HEK293T (cell line): ENCODE results near the gene ABHD3.
"Not testable (repeated sequence)": the region's sequence is repeated elsewhere in the genome, so short reads cannot be mapped to it uniquely, and the experiment has no call there.

ENCODE experiments used
- CTCF ChIA-PET: fragments of 350-600 bp; formaldehyde crosslinking; extraction: SDS; loops from one replicate; lab custom pipeline; 2021; ENCODE audit warnings: antibody characterized with exemption, inconsistent platforms; lab: Yijun Ruan, JAX
- POLR2A ChIA-PET: fragments of 350-600 bp; formaldehyde crosslinking; extraction: SDS; loops from one replicate; lab custom pipeline; 2020; ENCODE audit warnings: antibody characterized with exemption, inconsistent platforms; lab: Yijun Ruan, JAX
- DNase-seq: peaks from one replicate; pipeline ENCODE4 v3.0.0; 2012; ENCODE audit warnings: mixed read lengths; ENCODE audit errors: extremely low spot score
- ARNT ChIP-seq: fragments of 450-650 bp; IDR thresholded peaks from 2 replicates; pipeline ENCODE4 v1.6.1; 2017; ENCODE audit warnings: mild to moderate bottlenecking
- BHLHE40 ChIP-seq: fragments of 450-650 bp; IDR thresholded peaks from 2 replicates; pipeline ENCODE4 v1.6.1; 2016; ENCODE audit warnings: mild to moderate bottlenecking, moderate library complexity, borderline replicate concordance
- CTBP1 ChIP-seq: fragments of 450-650 bp; IDR thresholded peaks from 2 replicates; pipeline ENCODE4 v1.6.1; 2016; ENCODE audit warnings: borderline replicate concordance
- ELF4 ChIP-seq: fragments of 450-650 bp; IDR thresholded peaks from 2 replicates; pipeline ENCODE4 v1.6.1; 2017; ENCODE audit warnings: antibody characterized with exemption
- FOXA1 ChIP-seq: fragments of 450-650 bp; IDR thresholded peaks from 2 replicates; pipeline ENCODE4 v1.6.1; 2016; ENCODE audit warnings: mild to moderate bottlenecking
- FOXK2 ChIP-seq: fragments of 450-650 bp; IDR thresholded peaks from 2 replicates; pipeline ENCODE4 v1.6.1; 2016; ENCODE audit warnings: mild to moderate bottlenecking
- FOXM1 ChIP-seq: fragments of 450-650 bp; IDR thresholded peaks from 2 replicates; pipeline ENCODE4 v1.6.1; 2017; ENCODE audit warnings: mild to moderate bottlenecking, borderline replicate concordance
- HDGF ChIP-seq: fragments of 450-650 bp; IDR thresholded peaks from 2 replicates; pipeline ENCODE4 v1.6.1; 2017; ENCODE audit warnings: antibody characterized with exemption, borderline replicate concordance
- L3MBTL2 ChIP-seq: fragments of 450-650 bp; conservative IDR thresholded peaks from 2 replicates; pipeline ENCODE4 v1.6.1; 2016; ENCODE audit warnings: mild to moderate bottlenecking
- LEF1 ChIP-seq: fragments of 450-650 bp; IDR thresholded peaks from 2 replicates; pipeline ENCODE4 v1.6.1; 2017; ENCODE audit warnings: mild to moderate bottlenecking, borderline replicate concordance
- NFRKB ChIP-seq: fragments of 450-650 bp; IDR thresholded peaks from 2 replicates; pipeline ENCODE4 v1.6.1; 2016; ENCODE audit warnings: mild to moderate bottlenecking, moderate library complexity
- PKNOX1 ChIP-seq: fragments of 450-650 bp; IDR thresholded peaks from 2 replicates; pipeline ENCODE4 v1.6.1; 2016
- SP1 ChIP-seq: fragments of 450-650 bp; IDR thresholded peaks from 2 replicates; pipeline ENCODE4 v1.6.1; 2017
- SUZ12 ChIP-seq: fragments of 450-650 bp; IDR thresholded peaks from 2 replicates; pipeline ENCODE4 v1.6.1; 2016; ENCODE audit warnings: mild to moderate bottlenecking
- TARDBP ChIP-seq: fragments of 450-650 bp; IDR thresholded peaks from 2 replicates; pipeline ENCODE4 v1.6.1; 2016
- ZNF384 ChIP-seq: fragments of 450-650 bp; IDR thresholded peaks from 2 replicates; pipeline ENCODE4 v1.6.1; 2016

ABHD3 gene

GRCh38 chr18:21686282-21687105 lies 18.1 kb downstream of the ABHD3 start:
- no peak for DNase-seq
- CTCF ChIA-PET: interaction anchor here (1.0 kb wide), 1 partner anchor 18 kb away, joined by 3 read pairs; no protein-coding TSS in a partner anchor
- TF ChIP-seq FOXA1 (no peak), ZNF384 (no peak), ELF4 (no peak), CTBP1 (no peak), BHLHE40 (no peak), SP1 (no peak), PKNOX1 (no peak), ARNT (no peak), NFRKB (no peak), HDGF (no peak), TARDBP (no peak), L3MBTL2 (no peak)
- POLR2A ChIA-PET: interaction anchor here (0.5 kb wide), 1 partner anchor 10 kb away, joined by 3 read pairs; no protein-coding TSS in a partner anchor

GRCh38 chr18:21685556-21685981 lies 19.0 kb downstream of the ABHD3 start:
- DNase-seq, POLR2A ChIA-PET, CTCF ChIA-PET: not testable (repeated sequence)

DNA sequence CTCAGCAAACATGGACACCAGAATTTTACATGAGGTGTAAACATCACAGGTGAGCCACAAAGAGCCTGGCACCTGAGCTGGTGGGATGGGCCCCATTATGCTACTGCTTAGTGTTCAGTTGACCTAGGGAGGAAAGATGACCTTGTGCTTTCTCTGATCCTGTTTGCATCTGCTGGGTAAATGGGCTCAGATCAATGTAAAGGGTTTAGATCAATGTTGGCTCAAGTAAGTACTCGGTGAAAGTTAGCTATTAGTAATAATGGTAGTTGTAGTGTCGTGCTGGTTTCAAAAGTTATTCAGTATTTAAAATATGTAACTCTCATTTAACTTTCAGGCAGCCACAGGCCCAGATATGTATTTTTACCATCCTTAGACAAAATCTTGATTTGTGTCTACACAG lies 19.8 kb downstream of the ABHD3 start:
- no peak for DNase-seq
- ChIA-PET CTCF (interaction anchor here (0.6 kb wide), 1 partner anchor 39 kb away, joined by 9 read pairs; no protein-coding TSS in a partner anchor), POLR2A (no interaction called here)
- TF ChIP-seq ARNT: no peak
- no peak for TF ChIP-seq PKNOX1
- TF ChIP-seq FOXA1: no peak
- TF ChIP-seq CTBP1: no peak
- no peak for TF ChIP-seq L3MBTL2
- TF ChIP-seq SUZ12: no peak
- no peak for TF ChIP-seq NFRKB
- no peak for TF ChIP-seq LEF1
- TF ChIP-seq FOXM1: no peak

- TF ChIP-seq L3MBTL2: no peak
- no peak for DNase-seq
- POLR2A ChIA-PET: interaction anchor here (1.1 kb wide), 1 partner anchor 22 kb away, joined by 3 read pairs; the partner anchor contains the start of gene ABHD3
- CTCF ChIA-PET: interaction anchor here (0.6 to 1.2 kb wide), 2 partner anchors 13 to 138 kb away, joined by 3 to 8 read pairs; no protein-coding TSS in a partner anchor
Observed at GRCh38 chr18:21682371-21683051, 22.1 kb downstream of the ABHD3 start.

GRCh38 chr18:21680161-21680560 lies 24.4 kb downstream of the ABHD3 start:
- CTCF ChIA-PET: interaction anchor here (1.2 kb wide), 1 partner anchor 24 kb away, joined by 3 read pairs; the partner anchor contains the start of gene ABHD3
- POLR2A ChIA-PET: interaction anchor here (1.1 kb wide), 1 partner anchor 80 kb away, joined by 4 read pairs; the partner anchor contains the start of gene ESCO1
- no peak for DNase-seq
- TF ChIP-seq CTBP1 (no peak), ZNF384 (no peak), ARNT (no peak), SP1 (no peak), TARDBP (no peak), FOXA1 (no peak), FOXK2 (no peak), LEF1 (no peak), NFRKB (no peak), PKNOX1 (no peak)

- POLR2A ChIA-PET: interaction anchor here (0.6 kb wide), 1 partner anchor 89 kb away, joined by 3 read pairs; no protein-coding TSS in a partner anchor
- CTCF ChIA-PET: interaction anchor here (0.9 kb wide), 1 partner anchor 78 kb away, joined by 5 read pairs; the partner anchor contains the start of gene ESCO1
- no peak for DNase-seq
- no peak for TF ChIP-seq ZNF384
Observed at GRCh38 chr18:21678859-21679258, 25.7 kb downstream of the ABHD3 start.

DNA sequence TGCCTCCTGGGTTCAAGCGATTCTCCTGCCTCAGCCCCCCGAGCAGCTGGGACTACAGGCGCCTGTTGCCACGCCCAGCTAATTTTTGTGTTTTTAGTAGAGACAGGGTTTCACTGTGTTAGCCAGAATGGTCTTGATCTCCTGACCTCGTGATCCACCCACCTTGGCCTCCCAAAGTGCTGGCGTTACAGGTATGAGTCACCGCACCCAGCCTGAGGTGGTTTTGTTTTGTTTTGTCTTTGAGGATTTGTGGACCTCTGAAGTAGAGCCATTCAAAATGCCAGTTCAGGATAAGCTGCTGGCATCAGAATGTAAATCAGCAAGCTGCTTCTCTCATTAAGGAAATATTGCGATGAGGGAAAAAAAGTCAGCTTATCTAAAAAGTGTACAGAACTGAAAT lies 29.2 kb downstream of the ABHD3 start:
- POLR2A ChIA-PET, CTCF ChIA-PET, DNase-seq: not testable (repeated sequence)
